ENCODE data around the gene FOXO3. TPM values are rescaled to one million over a fixed set of nuclear protein-coding genes. Genes with fewer than 3 reads are reported as not detected.

The FOXO3 gene
- total RNA-seq (ENCODE audit: low replicate concordance), result 30.4 and 43.3 TPM in 2 replicates
- long read RNA-seq, partial matches to known transcripts, result 11 of 15 reads
- long read RNA-seq, other reads (novel, unspliced or antisense), result 4 of 15 reads

- H3K9me3 Mint-ChIP-seq, result no peaks in the 10 kb centered on the region
- DNase-seq (ENCODE audit: extremely low spot score, unreplicated experiment), result peak; percentile 91
- peak within 1 kb of the TSS; percentile 96 for H3K4me3 Mint-ChIP-seq
- H3K36me3 Mint-ChIP-seq, result peaks cover 4% of the 10 kb centered on the region
- TF ChIP-seq, protein P1, sequence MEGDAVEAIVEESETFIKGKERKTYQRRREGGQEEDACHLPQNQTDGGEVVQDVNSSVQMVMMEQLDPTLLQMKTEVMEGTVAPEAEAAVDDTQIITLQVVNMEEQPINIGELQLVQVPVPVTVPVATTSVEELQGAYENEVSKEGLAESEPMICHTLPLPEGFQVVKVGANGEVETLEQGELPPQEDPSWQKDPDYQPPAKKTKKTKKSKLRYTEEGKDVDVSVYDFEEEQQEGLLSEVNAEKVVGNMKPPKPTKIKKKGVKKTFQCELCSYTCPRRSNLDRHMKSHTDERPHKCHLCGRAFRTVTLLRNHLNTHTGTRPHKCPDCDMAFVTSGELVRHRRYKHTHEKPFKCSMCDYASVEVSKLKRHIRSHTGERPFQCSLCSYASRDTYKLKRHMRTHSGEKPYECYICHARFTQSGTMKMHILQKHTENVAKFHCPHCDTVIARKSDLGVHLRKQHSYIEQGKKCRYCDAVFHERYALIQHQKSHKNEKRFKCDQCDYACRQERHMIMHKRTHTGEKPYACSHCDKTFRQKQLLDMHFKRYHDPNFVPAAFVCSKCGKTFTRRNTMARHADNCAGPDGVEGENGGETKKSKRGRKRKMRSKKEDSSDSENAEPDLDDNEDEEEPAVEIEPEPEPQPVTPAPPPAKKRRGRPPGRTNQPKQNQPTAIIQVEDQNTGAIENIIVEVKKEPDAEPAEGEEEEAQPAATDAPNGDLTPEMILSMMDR (conservative IDR thresholded peaks at IDR 0.05), result no peak
- peaks cover 38% of the 10 kb centered on the region for H3K4me1 Mint-ChIP-seq (ENCODE audit: unreplicated experiment)
- peak within 1 kb of the TSS; percentile 93 for H3K27ac Mint-ChIP-seq
- peaks cover 18% of the 10 kb centered on the region for H3K27me3 Mint-ChIP-seq
These were observed at the start of gene FOXO3 for GRCh38 chr6:108560463-108561308. FOXO3 (plus strand) TSS chr6:108560917; CDS start chr6:108561209, 292 bp downstream.

DNA sequence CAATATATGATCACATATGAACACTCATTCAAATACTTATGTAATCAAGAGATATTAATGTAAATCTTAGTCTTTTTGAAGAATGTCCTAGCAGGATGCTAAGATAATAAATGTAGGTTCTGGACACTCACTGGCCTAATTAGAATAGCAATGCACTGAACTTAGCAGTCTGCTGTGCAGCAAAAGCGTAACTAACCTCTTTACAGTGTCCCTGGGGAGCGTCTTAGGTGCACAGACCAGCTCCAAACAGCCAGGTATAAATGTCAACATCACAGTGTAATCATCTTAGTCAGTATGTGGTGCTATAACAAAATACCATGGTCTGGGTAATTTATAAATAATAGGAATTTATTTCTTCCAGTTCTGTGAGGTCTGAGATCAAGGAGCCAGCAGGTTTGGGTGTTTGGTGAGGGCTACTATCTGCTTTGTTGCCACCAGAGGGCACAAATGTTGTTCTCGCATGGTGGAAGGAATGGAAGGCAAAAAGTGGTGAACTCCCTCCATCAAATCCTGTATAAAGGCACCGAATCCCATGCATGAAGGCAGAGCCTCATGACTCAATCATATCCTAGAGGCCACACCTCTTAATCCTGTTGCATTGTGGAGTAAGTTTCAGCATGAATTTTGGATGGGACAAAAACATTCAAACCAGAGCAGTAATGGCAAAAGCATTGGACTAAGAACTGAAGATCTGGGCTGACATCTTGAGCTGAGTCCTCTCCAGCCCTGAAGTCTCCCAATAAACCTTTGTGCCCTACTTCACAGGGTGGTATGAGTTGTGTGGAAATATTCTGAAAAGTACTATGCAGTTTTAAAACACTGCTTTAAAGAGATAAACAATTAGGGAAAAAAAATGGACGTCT is 41.8 kb upstream of the FOXO3 start:
- no peak overlapping the region for H3K4me3 Mint-ChIP-seq
- no peaks in the 10 kb centered on the region for H3K9me3 Mint-ChIP-seq
- no peak overlapping the region for H3K27ac Mint-ChIP-seq
- H3K4me1 Mint-ChIP-seq (ENCODE audit: unreplicated experiment), result no peaks in the 10 kb centered on the region
- DNase-seq (ENCODE audit: extremely low spot score, unreplicated experiment), result no peak
- peaks cover under 1% of the 10 kb centered on the region for H3K36me3 Mint-ChIP-seq
- TF ChIP-seq, protein P1 (conservative IDR thresholded peaks at IDR 0.05), result peak; percentile 70
- no peaks in the 10 kb centered on the region for H3K27me3 Mint-ChIP-seq

- no peak for DNase-seq (ENCODE audit: extremely low spot score, unreplicated experiment)
- peaks cover 5% of the 10 kb centered on the region for H3K4me1 Mint-ChIP-seq (ENCODE audit: unreplicated experiment)
- TF ChIP-seq, protein P1 (conservative IDR thresholded peaks at IDR 0.05), result no peak
These were observed 39.1 kb upstream of the FOXO3 start for GRCh38 chr6:108521616-108522107.

DNA sequence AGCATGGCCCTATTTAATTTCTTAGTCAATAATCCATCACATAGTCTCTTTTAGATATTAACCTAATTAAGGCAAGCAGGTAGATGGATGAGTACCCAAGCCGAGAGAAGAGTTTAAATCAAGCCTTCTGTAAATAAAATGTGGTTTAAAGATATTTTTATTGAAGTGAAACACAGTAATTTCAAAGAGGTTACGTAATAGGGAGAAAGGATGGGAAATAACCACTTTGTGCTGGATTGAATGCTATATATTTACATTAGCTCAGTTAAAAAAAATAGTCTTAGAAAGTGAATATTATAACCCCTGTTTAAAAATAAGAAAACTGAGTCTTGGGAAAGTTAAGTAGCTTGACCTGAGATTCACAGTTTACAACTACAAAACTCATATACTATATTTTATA is 37.0 kb upstream of the FOXO3 start:
- H3K27me3 Mint-ChIP-seq, result no peaks in the 10 kb centered on the region
- no peak overlapping the region for H3K4me3 Mint-ChIP-seq
- peaks cover 5% of the 10 kb centered on the region for H3K4me1 Mint-ChIP-seq (ENCODE audit: unreplicated experiment)
- H3K27ac Mint-ChIP-seq, result no peak overlapping the region
- no peaks in the 10 kb centered on the region for H3K36me3 Mint-ChIP-seq
- H3K9me3 Mint-ChIP-seq, result no peaks in the 10 kb centered on the region
- TF ChIP-seq, protein P1 (conservative IDR thresholded peaks at IDR 0.05), result no peak
- no peak for DNase-seq (ENCODE audit: extremely low spot score, unreplicated experiment)

More at GRCh38 chr6:108521616-108522107, 39.1 kb upstream of the FOXO3 start:
- H3K4me3 Mint-ChIP-seq, result no peak overlapping the region
- no peak overlapping the region for H3K27ac Mint-ChIP-seq
- H3K9me3 Mint-ChIP-seq, result no peaks in the 10 kb centered on the region
- no peaks in the 10 kb centered on the region for H3K27me3 Mint-ChIP-seq
- H3K36me3 Mint-ChIP-seq, result no peaks in the 10 kb centered on the region

DNA sequence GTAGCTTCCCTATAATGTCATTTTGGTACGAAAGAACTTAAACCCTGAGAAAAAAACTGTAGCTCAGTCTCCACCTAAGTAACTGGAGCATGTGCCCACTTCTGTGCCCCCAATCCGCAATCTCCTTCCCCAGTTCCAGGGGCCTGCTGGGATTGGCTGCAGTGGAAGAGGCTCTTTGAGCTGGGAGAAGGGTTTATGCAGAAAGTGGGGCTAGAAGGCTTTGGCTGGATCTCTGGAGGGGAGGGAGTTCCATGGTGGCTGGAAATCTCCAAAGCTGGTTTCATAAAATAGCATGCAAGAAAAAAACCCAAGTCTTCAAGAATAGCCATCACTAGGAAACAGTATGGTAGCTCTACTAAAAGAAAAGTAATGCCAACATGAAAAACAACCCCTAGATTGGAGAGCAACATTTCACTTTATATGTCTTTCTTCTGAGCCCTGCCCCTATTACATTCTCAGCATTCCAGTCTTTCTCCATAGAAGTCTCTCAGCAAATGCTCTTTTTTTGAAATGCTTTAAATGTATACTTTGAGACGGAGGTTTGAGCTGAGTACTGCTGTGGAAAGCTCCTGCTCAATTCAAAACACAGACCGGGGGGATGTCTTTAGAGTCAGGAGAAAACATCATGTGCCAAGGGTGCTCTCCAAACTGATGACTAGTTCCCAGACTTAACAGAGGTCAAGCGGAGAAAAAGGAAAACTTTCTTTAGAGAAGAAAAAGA is 36.0 kb upstream of the FOXO3 start:
- Mint-ChIP-seq H3K4me1 (ENCODE audit: unreplicated experiment) (peaks cover 5% of the 10 kb centered on the region), H3K4me3 (no peak overlapping the region), H3K27me3 (no peaks in the 10 kb centered on the region), H3K36me3 (no peaks in the 10 kb centered on the region), H3K27ac (peak overlapping the region; percentile 15), H3K9me3 (no peaks in the 10 kb centered on the region)
- DNase-seq (ENCODE audit: extremely low spot score, unreplicated experiment), result no peak
- TF ChIP-seq, protein P1 (conservative IDR thresholded peaks at IDR 0.05), result no peak

Measured in type B pancreatic cell (in vitro differentiated cells).